Right lobe of liver (tissue), 6 donors: ENCODE measurements around the gene CTXN1. TPM values are rescaled to one million over a fixed set of nuclear protein-coding genes. Genes with fewer than 3 reads are reported as not detected.

ENCODE experiments used
- ATAC-seq, 4 donors: fragments of 200-7000 bp; cut with Tn5 transposase; one replicate each; pipeline ENCODE4 v1.9.1; 2020; ENCODE audit warnings: mild to moderate bottlenecking in 4 of 4, moderate library complexity in 4 of 4
- DNase-seq, 3 donors: peaks; one replicate each; pipeline ENCODE4 v3.0.0-alpha.2; 2020
- H3K27ac ChIP-seq, 3 donors: fragments of 200-600 bp; one replicate each; pipeline ENCODE4 v1.8.0; 2022
- H3K27me3 ChIP-seq, 2 donors: fragments of 200-600 bp; one replicate each; pipeline ENCODE4 v1.8.0; 2022
- H3K36me3 ChIP-seq, 4 donors: fragments of 200-600 bp; sonication (generic) in 1 of 4; one replicate each; pipeline versions ENCODE4 v1.5.1 to v1.8.0; 2017 to 2022; ENCODE audit warnings: control low read depth in 1 of 4
- H3K4me1 ChIP-seq, 4 donors: fragments of 200-600 bp; sonication (generic) in 1 of 4; one replicate each; pipeline versions ENCODE4 v1.5.1 to v1.8.0; 2017 to 2022; ENCODE audit warnings: control low read depth in 1 of 4
- H3K4me3 ChIP-seq, 3 donors: fragments of 200-600 bp; one replicate each; pipeline ENCODE4 v1.8.0; 2022
- H3K9me3 ChIP-seq, 4 donors: fragments of 200-600 bp; sonication (generic) in 1 of 4; one replicate each; pipeline versions ENCODE4 v1.5.1 to v1.8.0; 2017 to 2022; ENCODE audit warnings: control low read depth in 1 of 4
- POLR2A ChIP-seq: fragments of 450-650 bp; IDR thresholded peaks from one replicate; pipeline ENCODE4 v1.6.1; 2017; ENCODE audit warnings: antibody characterized with exemption, mild to moderate bottlenecking
- WGBS: methylation state at CpG from one replicate; pipeline ENCODE4 v1.1.6; 2018; ENCODE audit warnings: low coverage, low lambda C conversion rate; ENCODE audit not compliant: insufficient coverage; ENCODE audit errors: missing lambda C conversion rate; 5-methylcytosine and 5-hydroxymethylcytosine counted together
- intact Hi-C, 2 donors: fragments of 100-400 bp; cut with DNase I; formaldehyde crosslinking; loops; one replicate each; pipeline versions ENCODE4 v1.11.2 to v1.14.1; 2022
- total RNA-seq, 6 experiments: library from RNA; depleted of rRNA in 2 of 6; stranded (reverse); fragments of >200 nt in 2 of 6; fragmentation: NEBNext Ultra II Directional in 3 of 6; extraction: Animal tissue kit (Norgen Biotek cat#: 25700) in 3 of 6; gene quantifications; one replicate each; pipeline versions ENCODE4 v1.1.0 to v1.2.4, GENCODE V29; 2016 to 2023
- TF ChIP-seq, protein P1 (sequence below), 4 donors: fragments of 200-600 bp in 3 of 4; fragments of 450-650 bp in 1 of 4; IDR thresholded peaks; one replicate each; pipeline versions ENCODE4 v1.5.1 to v1.8.0; 2016 to 2022; ENCODE audit warnings: antibody characterized with exemption in 4 of 4, mild to moderate bottlenecking in 2 of 4
- donor health status: DM: no; HTN: yes; CAD: no.
- donor health status: DM: no; HTN: no; CAD: no.
- donor health status: DM: no; HTN: no; CAD: no.
- donor health status: DM: no; HTN: yes; CAD: no.
- donor health status: DM: no; HTN: yes; CAD: no.

The CTXN1 gene
- total RNA-seq, 6 experiments from 2014 or later, result 0.18 to 0.49 TPM; not detected in 4

- intact Hi-C loops, result no loop called here
- no CpG with 5 or more reads among the region's 31 CpGs for WGBS
- Histone ChIP-seq H3K9me3 (no peaks in the 10 kb centered on the region), H3K4me3 (no peak overlapping the region), H3K27ac (no peak overlapping the region), H3K36me3 (peaks cover 0 to 8% (median 0%) of the 10 kb centered on the region in 4 donors), H3K4me1 (peaks cover 0 to 32% (median 15%) of the 10 kb centered on the region in 4 donors), H3K27me3 (no peaks in the 10 kb centered on the region)
- TF ChIP-seq, protein P1, sequence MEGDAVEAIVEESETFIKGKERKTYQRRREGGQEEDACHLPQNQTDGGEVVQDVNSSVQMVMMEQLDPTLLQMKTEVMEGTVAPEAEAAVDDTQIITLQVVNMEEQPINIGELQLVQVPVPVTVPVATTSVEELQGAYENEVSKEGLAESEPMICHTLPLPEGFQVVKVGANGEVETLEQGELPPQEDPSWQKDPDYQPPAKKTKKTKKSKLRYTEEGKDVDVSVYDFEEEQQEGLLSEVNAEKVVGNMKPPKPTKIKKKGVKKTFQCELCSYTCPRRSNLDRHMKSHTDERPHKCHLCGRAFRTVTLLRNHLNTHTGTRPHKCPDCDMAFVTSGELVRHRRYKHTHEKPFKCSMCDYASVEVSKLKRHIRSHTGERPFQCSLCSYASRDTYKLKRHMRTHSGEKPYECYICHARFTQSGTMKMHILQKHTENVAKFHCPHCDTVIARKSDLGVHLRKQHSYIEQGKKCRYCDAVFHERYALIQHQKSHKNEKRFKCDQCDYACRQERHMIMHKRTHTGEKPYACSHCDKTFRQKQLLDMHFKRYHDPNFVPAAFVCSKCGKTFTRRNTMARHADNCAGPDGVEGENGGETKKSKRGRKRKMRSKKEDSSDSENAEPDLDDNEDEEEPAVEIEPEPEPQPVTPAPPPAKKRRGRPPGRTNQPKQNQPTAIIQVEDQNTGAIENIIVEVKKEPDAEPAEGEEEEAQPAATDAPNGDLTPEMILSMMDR (IDR thresholded peaks at IDR 0.05), result no peak
- no peak for TF ChIP-seq POLR2A
- DNase-seq (peak; percentile 32 to 62 (median 51)), ATAC-seq (no peak)
These were observed 3.7 kb downstream of the CTXN1 start for GRCh38 chr19:7921967-7922835.

- peaks cover 0 to 8% (median 0%) of the 10 kb centered on the region in 4 donors for H3K36me3 ChIP-seq
- WGBS, result no CpG with 5 or more reads among the region's 17 CpGs
- intact Hi-C loops, result no loop called here
- peaks cover 0 to 39% (median 15%) of the 10 kb centered on the region in 4 donors for H3K4me1 ChIP-seq
- peak overlapping the region; percentile 32 to 36 (median 33) for H3K4me3 ChIP-seq
- peak; percentile 47 to 62 (median 56) for DNase-seq
- no peak for TF ChIP-seq POLR2A
- TF ChIP-seq, protein P1 (IDR thresholded peaks at IDR 0.05), result no peak
- H3K27me3 ChIP-seq, result no peaks in the 10 kb centered on the region
- no peaks in the 10 kb centered on the region for H3K9me3 ChIP-seq
- no peak for ATAC-seq
- H3K27ac ChIP-seq, result peak overlapping the region; percentile 15 to 72 (median 36)
These were observed 4.5 kb downstream of the CTXN1 start for GRCh38 chr19:7921302-7921966.

DNA sequence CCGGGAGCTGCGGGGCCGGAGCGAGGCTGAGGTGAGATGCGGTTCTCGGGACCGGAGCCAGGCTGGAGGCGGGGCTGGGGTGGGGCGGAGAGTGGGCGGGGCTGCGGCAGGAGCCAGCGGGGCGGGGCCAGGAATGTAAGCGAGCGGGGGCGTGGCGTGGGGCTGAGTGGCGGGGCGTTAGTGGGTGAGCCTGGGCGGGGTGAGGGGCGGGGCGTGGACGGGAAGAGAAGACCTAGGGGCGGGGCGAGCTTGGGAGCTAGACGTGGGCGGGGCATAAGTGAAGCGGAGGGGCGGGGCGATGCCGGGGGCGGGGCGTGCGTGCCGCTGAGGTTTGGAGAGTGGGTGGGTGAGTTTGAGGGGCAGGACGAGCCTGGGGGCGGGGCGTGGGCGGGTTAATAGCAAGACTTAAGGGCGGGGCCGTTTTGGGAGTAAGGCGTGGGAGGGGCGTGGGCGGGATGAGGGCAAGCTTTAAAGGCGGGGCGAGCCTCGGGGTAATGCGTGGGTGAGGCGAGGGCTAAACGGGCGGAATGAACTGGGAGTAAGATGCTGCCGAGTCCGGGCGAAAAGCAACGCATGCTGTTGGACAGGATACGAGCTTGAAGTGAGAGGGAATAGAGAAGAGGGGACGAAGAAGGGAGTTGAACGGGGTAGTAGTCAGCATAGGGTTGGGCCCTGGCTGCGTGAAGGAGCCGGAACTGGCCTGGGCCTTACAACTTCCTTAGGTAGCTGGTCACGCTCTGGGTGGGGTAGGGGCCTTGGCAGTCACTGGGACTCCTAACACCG lies 5.2 kb downstream of the CTXN1 start:
- intact Hi-C loops, result no loop called here
- WGBS, result 2% methylated on average over 53 of the region's 62 CpGs
- no peaks in the 10 kb centered on the region for H3K9me3 ChIP-seq
- H3K27me3 ChIP-seq, result no peaks in the 10 kb centered on the region
- peak overlapping the region; percentile 66 to 81 (median 72) for H3K27ac ChIP-seq
- peak overlapping the region; percentile 83 to 95 (median 85) for H3K4me3 ChIP-seq
- peaks cover 0 to 46% (median 15%) of the 10 kb centered on the region in 4 donors for H3K4me1 ChIP-seq
- DNase-seq (peak; percentile 100), ATAC-seq (peak; percentile 78 to 86 (median 82))
- TF ChIP-seq POLR2A, result no peak
- TF ChIP-seq, protein P1 (IDR thresholded peaks at IDR 0.05), result no peak
- H3K36me3 ChIP-seq, result peaks cover 0 to 8% (median 0%) of the 10 kb centered on the region in 4 donors
